HL-60 (cell line): ENCODE results near the gene JPH4.

Experiments used
- DNase-seq, 2 experiments: peaks; one replicate each; pipeline ENCODE4 v3.0.0-alpha.2; 2010 to 2020; ENCODE audit warnings: low read depth in 1 of 2, low spot score in 1 of 2
- H3K27ac ChIP-seq: fragments of 250-450 bp; sonication (Bioruptor Pico); replicated peaks from 2 replicates; pipeline ENCODE4 v1.5.1; 2020; ENCODE audit warnings: mild to moderate bottlenecking, moderate library complexity
- H3K27me3 ChIP-seq: fragments of 250-450 bp; sonication (Bioruptor Pico); 2 replicates; pipeline ENCODE4 v1.5.1; 2021; ENCODE audit warnings: mild to moderate bottlenecking, moderate library complexity; ENCODE audit not compliant: insufficient read depth, poor library complexity, severe bottlenecking
- H3K4me3 ChIP-seq: replicated peaks from 2 replicates; pipeline ENCODE4 v1.5.1; 2011; ENCODE audit warnings: mild to moderate bottlenecking, control low read depth, low read length; ENCODE audit not compliant: insufficient read depth
- CTCF ChIP-seq: IDR thresholded peaks from one replicate; pipeline ENCODE4 v1.5.1; 2011; ENCODE audit warnings: low read length, control low read depth, inconsistent platforms; ENCODE audit not compliant: insufficient read depth
- GABPA ChIP-seq: IDR thresholded peaks from 2 replicates; pipeline ENCODE4 v1.6.1; 2012; ENCODE audit warnings: low read depth
- POLR2AphosphoS5 ChIP-seq: IDR thresholded peaks from 2 replicates; pipeline ENCODE4 v1.6.1; 2012; ENCODE audit warnings: low read depth
- SPI1 ChIP-seq: IDR thresholded peaks from 2 replicates; pipeline ENCODE4 v1.6.1; 2012; ENCODE audit warnings: low read depth, mild to moderate bottlenecking, borderline replicate concordance
- TF ChIP-seq, protein P1 (sequence below): IDR thresholded peaks from 2 replicates; pipeline ENCODE4 v1.6.1; 2012; ENCODE audit warnings: low read depth; ENCODE audit not compliant: insufficient replicate concordance

Gene JPH4

GRCh38 chr14:23624830-23625404 lies 46.3 kb upstream of the JPH4 start:
- Histone ChIP-seq H3K4me3 (no peak overlapping the region), H3K27ac (no peak overlapping the region), H3K27me3 (no peaks in the 10 kb centered on the region)
- DNase-seq: no peak
- TF ChIP-seq SPI1 (no peak), CTCF (no peak), POLR2AphosphoS5 (no peak), GABPA (no peak)
- TF ChIP-seq, protein P1, sequence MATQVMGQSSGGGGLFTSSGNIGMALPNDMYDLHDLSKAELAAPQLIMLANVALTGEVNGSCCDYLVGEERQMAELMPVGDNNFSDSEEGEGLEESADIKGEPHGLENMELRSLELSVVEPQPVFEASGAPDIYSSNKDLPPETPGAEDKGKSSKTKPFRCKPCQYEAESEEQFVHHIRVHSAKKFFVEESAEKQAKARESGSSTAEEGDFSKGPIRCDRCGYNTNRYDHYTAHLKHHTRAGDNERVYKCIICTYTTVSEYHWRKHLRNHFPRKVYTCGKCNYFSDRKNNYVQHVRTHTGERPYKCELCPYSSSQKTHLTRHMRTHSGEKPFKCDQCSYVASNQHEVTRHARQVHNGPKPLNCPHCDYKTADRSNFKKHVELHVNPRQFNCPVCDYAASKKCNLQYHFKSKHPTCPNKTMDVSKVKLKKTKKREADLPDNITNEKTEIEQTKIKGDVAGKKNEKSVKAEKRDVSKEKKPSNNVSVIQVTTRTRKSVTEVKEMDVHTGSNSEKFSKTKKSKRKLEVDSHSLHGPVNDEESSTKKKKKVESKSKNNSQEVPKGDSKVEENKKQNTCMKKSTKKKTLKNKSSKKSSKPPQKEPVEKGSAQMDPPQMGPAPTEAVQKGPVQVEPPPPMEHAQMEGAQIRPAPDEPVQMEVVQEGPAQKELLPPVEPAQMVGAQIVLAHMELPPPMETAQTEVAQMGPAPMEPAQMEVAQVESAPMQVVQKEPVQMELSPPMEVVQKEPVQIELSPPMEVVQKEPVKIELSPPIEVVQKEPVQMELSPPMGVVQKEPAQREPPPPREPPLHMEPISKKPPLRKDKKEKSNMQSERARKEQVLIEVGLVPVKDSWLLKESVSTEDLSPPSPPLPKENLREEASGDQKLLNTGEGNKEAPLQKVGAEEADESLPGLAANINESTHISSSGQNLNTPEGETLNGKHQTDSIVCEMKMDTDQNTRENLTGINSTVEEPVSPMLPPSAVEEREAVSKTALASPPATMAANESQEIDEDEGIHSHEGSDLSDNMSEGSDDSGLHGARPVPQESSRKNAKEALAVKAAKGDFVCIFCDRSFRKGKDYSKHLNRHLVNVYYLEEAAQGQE: no peak

DNA sequence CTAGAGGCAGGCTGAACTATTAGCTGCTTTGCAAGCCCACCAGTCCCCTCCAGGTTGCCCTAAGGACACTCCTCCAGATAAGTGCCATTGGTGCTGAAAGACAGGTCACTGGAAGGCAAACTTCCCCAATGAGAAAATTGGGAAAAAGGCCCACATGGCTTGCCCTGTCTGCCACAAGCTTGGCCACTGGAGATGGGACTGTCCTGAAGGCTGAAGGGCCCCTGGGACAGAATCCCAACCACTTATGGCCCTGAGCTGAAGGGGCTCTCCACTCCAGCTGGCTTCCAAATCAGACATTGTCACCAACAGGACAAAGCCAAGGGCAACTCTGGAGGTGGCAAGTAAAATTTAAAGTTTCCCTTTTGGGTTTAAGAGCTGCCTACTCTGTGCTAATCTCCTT lies 45.4 kb upstream of the JPH4 start:
- Histone ChIP-seq H3K27ac (no peak overlapping the region), H3K4me3 (no peak overlapping the region), H3K27me3 (no peaks in the 10 kb centered on the region)
- no peak for DNase-seq
- TF ChIP-seq, protein P1: no peak
- TF ChIP-seq SPI1: no peak
- TF ChIP-seq POLR2AphosphoS5: no peak
- TF ChIP-seq GABPA: no peak
- TF ChIP-seq CTCF: no peak

GRCh38 chr14:23622990-23623389 lies 44.4 kb upstream of the JPH4 start:
- H3K27me3 ChIP-seq: no peaks in the 10 kb centered on the region
- TF ChIP-seq GABPA (no peak), SPI1 (no peak), POLR2AphosphoS5 (no peak), CTCF (no peak)
- TF ChIP-seq, protein P1: no peak
- no peak overlapping the region for H3K4me3 ChIP-seq
- no peak overlapping the region for H3K27ac ChIP-seq
- DNase-seq: no peak
